Measurements from ENCODE around the gene SPAG5. TPM values are rescaled to one million over a fixed set of nuclear protein-coding genes. Genes with fewer than 3 reads are reported as not detected.
A peak's percentile ranks its signal among the peaks of the same experiment; 100 is the strongest.

SPAG5 gene
- total RNA-seq (2014; rRNA removed; shearing (Covaris generic)): 33.5 and 44.0 TPM in 2 replicates
- polyA plus RNA-seq (2015; cell fraction: cytosol; rRNA removed): 34.4 and 40.9 TPM in 2 replicates
- polyA plus RNA-seq (2015; cell fraction: nucleus; rRNA removed): 208 and 287 TPM in 2 replicates

GRCh38 chr17:28598799-28599310 lies at the start of gene SPAG5:
Gene SPAG5, minus strand, starts transcription at chr17:28599025. Its CDS starts 79 bp downstream, at chr17:28598946.
- in situ Hi-C loops (cut with HindIII; ENCODE audit: low pct_unique_long_range_greater_than_20kb, low sequenced_read_pairs): no loop called here
- peak; percentile 93 for DNase-seq (ENCODE audit: low read depth, low spot score)

- in situ Hi-C loops (cut with HindIII; ENCODE audit: low pct_unique_long_range_greater_than_20kb, low sequenced_read_pairs): no loop called here
- peak; percentile 86 for DNase-seq (ENCODE audit: low read depth, low spot score)
These were observed 47.4 kb upstream of the SPAG5 start for GRCh38 chr17:28646039-28646754.

- in situ Hi-C loops (cut with HindIII; ENCODE audit: low pct_unique_long_range_greater_than_20kb, low sequenced_read_pairs): no loop called here
These were observed 46.7 kb upstream of the SPAG5 start for GRCh38 chr17:28645576-28645939.

GRCh38 chr17:28644787-28645575 lies 46.2 kb upstream of the SPAG5 start, which contains the start of gene BLTP2:
Gene BLTP2, minus strand, starts transcription at chr17:28645158. Its CDS starts 102 bp downstream, at chr17:28645056.
- peak; percentile 95 for DNase-seq (ENCODE audit: low read depth, low spot score)
- in situ Hi-C loops (cut with HindIII; ENCODE audit: low pct_unique_long_range_greater_than_20kb, low sequenced_read_pairs): no loop called here

More at GRCh38 chr17:28645576-28645939, 46.7 kb upstream of the SPAG5 start:
- DNase-seq (ENCODE audit: low read depth, low spot score): no peak

- in situ Hi-C loops (cut with HindIII; ENCODE audit: low pct_unique_long_range_greater_than_20kb, low sequenced_read_pairs): no loop called here
- peak; percentile 61 for DNase-seq (ENCODE audit: low read depth, low spot score)
These were observed 45.4 kb upstream of the SPAG5 start for GRCh38 chr17:28643983-28644786.

GRCh38 chr17:28641579-28641978 lies 42.8 kb upstream of the SPAG5 start:
- in situ Hi-C loops (cut with HindIII; ENCODE audit: low pct_unique_long_range_greater_than_20kb, low sequenced_read_pairs): no loop called here
- DNase-seq (ENCODE audit: low read depth, low spot score): no peak

GRCh38 chr17:28635506-28635905 lies 36.7 kb upstream of the SPAG5 start:
- no peak for DNase-seq (ENCODE audit: low read depth, low spot score)
- in situ Hi-C loops (cut with HindIII; ENCODE audit: low pct_unique_long_range_greater_than_20kb, low sequenced_read_pairs): no loop called here

GRCh38 chr17:28634206-28634865 lies 35.5 kb upstream of the SPAG5 start:
- in situ Hi-C loops (cut with HindIII; ENCODE audit: low pct_unique_long_range_greater_than_20kb, low sequenced_read_pairs): no loop called here
- no peak for DNase-seq (ENCODE audit: low read depth, low spot score)

GRCh38 chr17:28626818-28627217 lies 28.0 kb upstream of the SPAG5 start:
- no peak for DNase-seq (ENCODE audit: low read depth, low spot score)
- in situ Hi-C loops (cut with HindIII; ENCODE audit: low pct_unique_long_range_greater_than_20kb, low sequenced_read_pairs): no loop called here

- DNase-seq (ENCODE audit: low read depth, low spot score): no peak
- in situ Hi-C loops (cut with HindIII; ENCODE audit: low pct_unique_long_range_greater_than_20kb, low sequenced_read_pairs): no loop called here
These were observed 25.3 kb upstream of the SPAG5 start for GRCh38 chr17:28624148-28624547.

- in situ Hi-C loops (cut with HindIII; ENCODE audit: low pct_unique_long_range_greater_than_20kb, low sequenced_read_pairs): no loop called here
- DNase-seq (ENCODE audit: low read depth, low spot score): no peak
These were observed 24.9 kb upstream of the SPAG5 start for GRCh38 chr17:28623696-28624095.

GRCh38 chr17:28622186-28622585 lies 23.4 kb upstream of the SPAG5 start:
- DNase-seq (ENCODE audit: low read depth, low spot score): no peak
- in situ Hi-C loops (cut with HindIII; ENCODE audit: low pct_unique_long_range_greater_than_20kb, low sequenced_read_pairs): no loop called here

GRCh38 chr17:28620010-28620409 lies 21.2 kb upstream of the SPAG5 start:
- DNase-seq (ENCODE audit: low read depth, low spot score): no peak
- in situ Hi-C loops (cut with HindIII; ENCODE audit: low pct_unique_long_range_greater_than_20kb, low sequenced_read_pairs): no loop called here

GRCh38 chr17:28618464-28618863 lies 19.6 kb upstream of the SPAG5 start:
- in situ Hi-C loops (cut with HindIII; ENCODE audit: low pct_unique_long_range_greater_than_20kb, low sequenced_read_pairs): no loop called here

GRCh38 chr17:28616281-28616680 lies 17.5 kb upstream of the SPAG5 start:
- DNase-seq (ENCODE audit: low read depth, low spot score): no peak
- in situ Hi-C loops (cut with HindIII; ENCODE audit: low pct_unique_long_range_greater_than_20kb, low sequenced_read_pairs): no loop called here

More at GRCh38 chr17:28618464-28618863, 19.6 kb upstream of the SPAG5 start:
- no peak for DNase-seq (ENCODE audit: low read depth, low spot score)

- no peak for DNase-seq (ENCODE audit: low read depth, low spot score)
- in situ Hi-C loops (cut with HindIII; ENCODE audit: low pct_unique_long_range_greater_than_20kb, low sequenced_read_pairs): no loop called here
These were observed 16.6 kb upstream of the SPAG5 start for GRCh38 chr17:28615260-28615940.

- in situ Hi-C loops (cut with HindIII; ENCODE audit: low pct_unique_long_range_greater_than_20kb, low sequenced_read_pairs): no loop called here
- no peak for DNase-seq (ENCODE audit: low read depth, low spot score)
These were observed 15.1 kb upstream of the SPAG5 start, which contains the start of gene RSKR for GRCh38 chr17:28613931-28614381. Gene RSKR, minus strand, starts transcription at chr17:28614185. Its CDS starts 24 bp downstream, at chr17:28614161.
